GM11168 (cell line): ENCODE results near the gene COL5A1.

ENCODE experiments used
- in situ Hi-C: fragments of 300-500 bp; cut with MboI; formaldehyde crosslinking; loops from one replicate; pipeline ENCODE4 v1.12.0; 2022; ENCODE audit warnings: low sequenced_read_pairs; ENCODE audit not compliant: unreplicated experiment

Gene COL5A1

GRCh38 chr9:134778841-134779411 is 137.3 kb downstream of the COL5A1 start:
- in situ Hi-C loops = no loop called here

- in situ Hi-C loops = no loop called here
Observed at GRCh38 chr9:134779640-134780039, 138.0 kb downstream of the COL5A1 start.

- in situ Hi-C loops = no loop called here
Observed at GRCh38 chr9:134781591-134782302, 140.1 kb downstream of the COL5A1 start.

DNA sequence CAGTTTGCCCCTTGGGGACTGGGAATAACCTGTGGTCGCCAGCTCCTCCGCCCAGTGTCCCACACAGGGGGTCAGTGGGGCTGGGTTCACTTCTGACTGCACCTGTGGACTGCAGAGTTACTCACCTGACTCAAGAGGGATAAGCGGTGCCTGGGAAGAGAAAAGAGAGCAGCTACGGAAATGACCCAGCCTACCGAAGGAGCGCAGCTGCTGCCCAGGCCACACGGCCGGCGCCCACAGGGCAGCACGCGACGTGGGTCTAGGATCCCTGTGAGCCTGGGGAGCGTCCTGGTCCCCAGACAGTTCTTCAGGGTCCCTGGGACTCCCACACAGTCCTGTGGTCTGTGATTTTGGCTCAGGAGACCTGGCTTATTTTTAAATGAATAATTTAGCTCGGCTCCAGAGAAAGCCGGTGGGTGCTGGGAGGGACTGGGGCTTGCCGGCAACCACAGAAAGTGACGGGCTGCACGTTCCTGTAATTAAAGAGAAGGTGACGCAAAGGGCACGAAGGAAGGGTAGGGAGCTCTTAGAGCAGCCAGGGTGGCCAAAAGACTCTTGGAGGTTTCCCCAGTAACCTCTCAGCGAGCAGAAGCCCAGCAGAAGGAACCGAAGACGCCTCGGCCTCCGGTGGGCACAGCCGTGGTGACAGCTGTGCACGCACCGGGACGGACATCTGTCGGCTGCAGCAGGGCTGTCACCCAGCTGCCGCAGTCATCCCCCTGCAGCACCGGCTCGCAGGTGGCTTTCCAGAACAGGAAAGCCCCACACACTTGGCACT is 141.5 kb downstream of the COL5A1 start:
- in situ Hi-C loops = no loop called here

GRCh38 chr9:134783699-134784039 is 142.1 kb downstream of the COL5A1 start:
- in situ Hi-C loops = no loop called here

- in situ Hi-C loops = no loop called here
Observed at GRCh38 chr9:134784577-134785305, 143.1 kb downstream of the COL5A1 start.

DNA sequence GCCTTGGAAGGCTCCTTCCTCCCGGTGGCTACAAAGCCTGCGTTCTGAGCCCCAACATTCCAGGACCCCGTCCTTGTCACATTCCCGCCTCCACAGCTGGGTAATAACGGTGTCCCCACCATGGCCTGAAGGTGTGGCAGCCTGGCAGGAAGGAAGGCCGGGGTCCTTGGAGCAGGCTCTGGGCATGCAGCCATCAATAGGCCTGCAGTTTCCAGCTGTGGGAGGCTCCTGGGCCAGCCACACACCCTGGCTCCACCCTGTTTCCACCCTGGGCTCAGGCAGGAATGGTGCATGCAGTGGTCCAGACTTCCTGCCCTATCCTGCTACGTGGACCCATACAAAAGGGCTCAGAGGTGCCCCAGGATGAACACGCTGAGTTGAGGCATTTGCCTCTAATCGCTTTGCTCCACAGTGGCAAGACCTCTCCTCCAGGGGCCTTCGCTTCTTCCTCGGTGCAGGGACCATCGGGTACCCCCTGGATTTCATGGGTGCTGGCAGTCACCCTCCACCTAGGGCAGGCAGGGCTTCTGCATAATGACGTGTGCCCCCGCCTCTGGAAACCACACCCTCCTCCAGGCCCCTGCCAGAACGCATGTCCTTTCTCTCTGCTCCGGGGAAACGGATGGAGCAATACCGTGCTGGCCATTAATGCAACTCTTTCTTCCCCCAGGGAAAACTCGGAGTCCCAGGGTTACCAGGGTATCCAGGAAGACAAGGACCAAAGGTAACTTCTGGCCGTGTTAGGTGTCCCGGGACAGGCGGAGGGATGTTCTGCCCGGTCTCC is 143.9 kb downstream of the COL5A1 start:
- in situ Hi-C loops = no loop called here

DNA sequence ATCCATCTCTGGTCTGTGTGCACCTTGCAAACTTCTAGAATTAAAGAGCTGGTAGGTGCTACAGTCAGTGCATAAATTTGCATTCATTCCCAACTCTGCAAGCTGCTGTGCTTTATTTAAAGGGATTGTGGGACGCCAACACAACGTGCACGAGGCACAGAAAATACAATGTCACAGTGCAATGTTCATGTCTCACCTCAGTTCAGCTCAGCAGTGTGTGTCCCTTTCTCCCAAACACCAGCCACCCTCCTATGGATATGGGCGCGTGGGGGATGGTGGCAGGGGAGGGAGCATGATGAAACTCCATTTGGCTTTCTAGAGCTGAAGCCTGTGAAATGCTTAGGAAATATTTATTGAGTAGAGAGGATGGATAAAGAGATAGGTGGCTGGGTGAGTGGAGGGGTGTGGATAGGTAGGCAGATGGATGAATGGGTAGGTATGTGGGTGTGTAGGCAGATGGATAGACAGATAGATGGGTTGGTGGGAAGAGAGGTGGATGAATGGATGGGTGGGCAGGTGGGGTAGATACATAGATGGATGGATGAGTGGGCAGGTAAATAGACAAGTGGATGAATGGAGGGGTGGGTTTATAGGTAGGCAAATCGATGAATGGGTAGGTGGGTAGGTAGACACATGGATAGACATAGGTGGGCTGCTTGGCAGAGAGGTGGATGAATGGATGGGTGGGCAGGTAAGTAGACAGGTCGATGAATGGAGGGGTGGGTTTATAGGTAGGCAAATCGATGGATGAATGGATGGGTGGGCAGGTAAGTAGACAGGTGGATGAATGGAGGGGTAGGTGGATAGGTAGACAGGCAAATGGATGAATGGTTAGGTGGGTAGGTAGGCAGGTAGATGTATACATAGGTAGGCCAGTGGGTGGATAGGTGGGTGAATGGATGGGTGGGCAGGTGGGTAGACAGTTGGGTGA is 146.3 kb downstream of the COL5A1 start:
- in situ Hi-C loops = no loop called here

GRCh38 chr9:134789168-134789567 is 147.6 kb downstream of the COL5A1 start:
- in situ Hi-C loops = no loop called here

DNA sequence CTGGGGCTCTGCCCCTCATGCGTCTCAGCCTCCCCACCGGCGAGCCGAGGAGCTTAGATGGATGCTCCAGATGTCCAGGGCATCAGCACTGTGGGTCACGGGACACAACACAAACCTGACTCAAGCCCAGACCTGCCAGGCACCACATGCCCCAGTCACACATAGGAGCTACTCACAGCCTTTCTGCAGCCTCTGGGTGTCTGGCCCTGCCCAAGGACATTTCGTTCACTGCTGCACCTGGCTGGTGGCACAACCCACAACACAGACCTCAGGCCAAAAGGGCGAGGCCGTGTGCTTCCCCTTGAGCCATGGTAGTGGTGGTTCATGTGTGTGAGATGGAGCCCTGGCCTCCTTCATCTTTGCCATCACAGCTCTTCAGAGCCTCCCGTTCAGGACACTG is 149.4 kb downstream of the COL5A1 start:
- in situ Hi-C loops = no loop called here

- in situ Hi-C loops = no loop called here
Observed at GRCh38 chr9:134792627-134793026, 151.0 kb downstream of the COL5A1 start.

- in situ Hi-C loops = no loop called here
Observed at GRCh38 chr9:134793288-134794188, 151.9 kb downstream of the COL5A1 start.

- in situ Hi-C loops = no loop called here
Observed at GRCh38 chr9:134794663-134795370, 153.2 kb downstream of the COL5A1 start.

GRCh38 chr9:134795446-134795845 is 153.8 kb downstream of the COL5A1 start:
- in situ Hi-C loops = no loop called here

- in situ Hi-C loops = no loop called here
Observed at GRCh38 chr9:134796882-134797281, 155.3 kb downstream of the COL5A1 start.

- in situ Hi-C loops = no loop called here
Observed at GRCh38 chr9:134800791-134801339, 159.3 kb downstream of the COL5A1 start.

GRCh38 chr9:134802216-134802795 is 160.7 kb downstream of the COL5A1 start:
- in situ Hi-C loops = no loop called here
